HepG2 (cell line): ENCODE measurements around the gene HOXC11. TPM values are rescaled to one million over a fixed set of nuclear protein-coding genes. Genes with fewer than 3 reads are reported as not detected.

Experiments
- NFKBIZ ChIP-seq: IDR thresholded peaks from 2 replicates; pipeline ENCODE4 v1.6.1; 2018; ENCODE audit warnings: missing genetic modification reagents, missing compliant biosample characterization
- PRDM15 ChIP-seq: sonication (generic); formaldehyde crosslinking; IDR thresholded peaks from 2 replicates; pipeline ENCODE4 v1.4.0; 2020; ENCODE audit warnings: missing genetic modification reagents
- SKI ChIP-seq: fragments of 450-650 bp; IDR thresholded peaks from one replicate; pipeline ENCODE4 v1.6.1; 2018; ENCODE audit warnings: mild to moderate bottlenecking; ENCODE audit not compliant: partially characterized antibody
- ZFP91 ChIP-seq: sonication (generic); formaldehyde crosslinking; IDR thresholded peaks from 2 replicates; pipeline ENCODE4 v1.9.0; 2022; ENCODE audit warnings: missing genetic modification reagents, mild to moderate bottlenecking, borderline replicate concordance
- ZNF777 ChIP-seq: sonication (generic); formaldehyde crosslinking; IDR thresholded peaks from 2 replicates; pipeline ENCODE4 v1.4.0; 2020; ENCODE audit warnings: missing genetic modification reagents
- ZSCAN30 ChIP-seq: sonication (generic); formaldehyde crosslinking; IDR thresholded peaks from 2 replicates; pipeline ENCODE4 v1.5.0; 2020; ENCODE audit warnings: mild to moderate bottlenecking, missing genetic modification reagents
- polyA plus RNA-seq, 8 experiments: library from polyadenylated mRNA; depleted of rRNA in 3 of 8; stranded (reverse) in 7 of 8; unstranded in 1 of 8; fragments of >200 nt; fragmentation: Illumina TruSeq in 4 of 8; extraction: Trizol in 4 of 8; gene quantifications; 2 replicates each; pipeline versions ENCODE4 v1.2.1 to v1.2.3, GENCODE V29; 2011 to 2016; ENCODE audit warnings: low read depth in 4 of 8, missing spikeins in 1 of 8, mixed read lengths in 1 of 8; ENCODE audit not compliant: insufficient read depth in 1 of 8
- total RNA-seq, 5 experiments: library from RNA; depleted of rRNA; stranded (reverse); fragments of >200 nt; fragmentation: Illumina TruSeq; extraction: Trizol; gene quantifications; 2 replicates each; pipeline ENCODE4 v1.2.3, GENCODE V29; 2016; ENCODE audit warnings: low read depth in 1 of 5

The HOXC11 gene
- total and polyA plus RNA-seq, 2 of the 13 experiments (the other 11 are each of a cell fraction or from before 2014, with no cell fraction given): not detected

- TF ChIP-seq ZFP91 (CRISPR knock-in tag): peak; percentile 41; the same call in 1 of the 2 replicates
- peak; percentile 68; the same call in 1 of the 2 replicates for TF ChIP-seq PRDM15 (CRISPR knock-in tag)
- peak; percentile 57; the same call in 1 of the 2 replicates for TF ChIP-seq ZNF777 (CRISPR knock-in tag)
- 0 out of 2 replicates have a peak, but pooled peaks have one; percentile 38 for TF ChIP-seq NFKBIZ (CRISPR knock-in tag)
- no peak for TF ChIP-seq ZSCAN30 (CRISPR knock-in tag)
- peak; percentile 78 for TF ChIP-seq SKI
- TF ChIP-seq, all 625 proteins: peak for 105
Observed at GRCh38 chr12:53994264-53995001, 21.5 kb downstream of the HOXC11 start (continued).
